ENCODE measurements around the gene GALNT16. TPM values are rescaled to one million over a fixed set of nuclear protein-coding genes. Genes with fewer than 3 reads are reported as not detected.

GALNT16 gene
- total RNA-seq, 1 donor from 2014 or later, result 3.5 TPM

DNA sequence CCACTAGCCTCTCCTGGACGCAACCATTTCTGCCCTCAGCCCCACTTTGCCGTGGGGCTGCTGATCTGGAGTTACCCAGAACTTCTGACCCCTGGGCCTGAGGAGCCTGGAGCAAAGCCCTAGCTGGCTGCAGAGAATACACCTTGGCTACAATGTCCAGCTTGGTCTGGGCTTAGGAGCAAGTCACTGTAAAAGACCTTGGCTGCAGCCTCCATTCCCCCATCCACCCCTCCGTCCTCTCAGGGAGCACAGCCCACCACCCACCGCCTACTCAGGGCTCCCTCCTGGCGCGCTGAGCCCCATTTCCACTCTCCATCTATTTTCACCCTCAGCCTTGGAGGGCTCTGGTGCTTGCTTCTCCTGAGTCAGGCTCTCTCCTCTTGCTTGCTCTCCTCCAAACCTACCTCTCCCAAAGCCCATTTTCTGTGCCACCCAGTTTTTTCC, 95.2 kb downstream of the GALNT16 start:
- peaks cover 19% of the 10 kb centered on the region for H3K4me1 ChIP-seq
- H2AFZ ChIP-seq (replicated peaks), result no peak overlapping the region
- peak overlapping the region; percentile 83 for H3K27ac Mint-ChIP-seq
- no peaks in the 10 kb centered on the region for H4K20me1 ChIP-seq (ENCODE audit: low read depth)
- peaks cover 6% of the 10 kb centered on the region for H3K36me3 Mint-ChIP-seq
- no peak overlapping the region for H3K4me2 ChIP-seq
- TF ChIP-seq EZH2 (IDR thresholded peaks at IDR 0.05), result no peak
- TF ChIP-seq, protein P1, sequence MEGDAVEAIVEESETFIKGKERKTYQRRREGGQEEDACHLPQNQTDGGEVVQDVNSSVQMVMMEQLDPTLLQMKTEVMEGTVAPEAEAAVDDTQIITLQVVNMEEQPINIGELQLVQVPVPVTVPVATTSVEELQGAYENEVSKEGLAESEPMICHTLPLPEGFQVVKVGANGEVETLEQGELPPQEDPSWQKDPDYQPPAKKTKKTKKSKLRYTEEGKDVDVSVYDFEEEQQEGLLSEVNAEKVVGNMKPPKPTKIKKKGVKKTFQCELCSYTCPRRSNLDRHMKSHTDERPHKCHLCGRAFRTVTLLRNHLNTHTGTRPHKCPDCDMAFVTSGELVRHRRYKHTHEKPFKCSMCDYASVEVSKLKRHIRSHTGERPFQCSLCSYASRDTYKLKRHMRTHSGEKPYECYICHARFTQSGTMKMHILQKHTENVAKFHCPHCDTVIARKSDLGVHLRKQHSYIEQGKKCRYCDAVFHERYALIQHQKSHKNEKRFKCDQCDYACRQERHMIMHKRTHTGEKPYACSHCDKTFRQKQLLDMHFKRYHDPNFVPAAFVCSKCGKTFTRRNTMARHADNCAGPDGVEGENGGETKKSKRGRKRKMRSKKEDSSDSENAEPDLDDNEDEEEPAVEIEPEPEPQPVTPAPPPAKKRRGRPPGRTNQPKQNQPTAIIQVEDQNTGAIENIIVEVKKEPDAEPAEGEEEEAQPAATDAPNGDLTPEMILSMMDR (IDR thresholded peaks at IDR 0.05), result no peak
- TF ChIP-seq EZH2phosphoT487 (IDR thresholded peaks at IDR 0.05), result no peak
- no peak overlapping the region for H3K4me3 Mint-ChIP-seq
- H3K27me3 ChIP-seq, result no peaks in the 10 kb centered on the region
- H3K36me3 ChIP-seq, result no peaks in the 10 kb centered on the region
- no peak overlapping the region for H3K9ac ChIP-seq
- H3K9me3 ChIP-seq (ENCODE audit: low read depth), result no peaks in the 10 kb centered on the region
- no peaks in the 10 kb centered on the region for H3K9me3 Mint-ChIP-seq
- H3K4me1 Mint-ChIP-seq, result peaks cover 26% of the 10 kb centered on the region
- no peaks in the 10 kb centered on the region for H3F3A ChIP-seq (ENCODE audit: low read depth)
- H3K27ac ChIP-seq, result no peak overlapping the region
- H3K4me3 ChIP-seq, result no peak overlapping the region
- H3K27me3 Mint-ChIP-seq (ENCODE audit: insufficient read depth, low read depth), result peaks cover 9% of the 10 kb centered on the region
- DNase-seq (ENCODE audit: low spot score), result no peak
- no peaks in the 10 kb centered on the region for H3K79me2 ChIP-seq (ENCODE audit: low read depth)

DNA sequence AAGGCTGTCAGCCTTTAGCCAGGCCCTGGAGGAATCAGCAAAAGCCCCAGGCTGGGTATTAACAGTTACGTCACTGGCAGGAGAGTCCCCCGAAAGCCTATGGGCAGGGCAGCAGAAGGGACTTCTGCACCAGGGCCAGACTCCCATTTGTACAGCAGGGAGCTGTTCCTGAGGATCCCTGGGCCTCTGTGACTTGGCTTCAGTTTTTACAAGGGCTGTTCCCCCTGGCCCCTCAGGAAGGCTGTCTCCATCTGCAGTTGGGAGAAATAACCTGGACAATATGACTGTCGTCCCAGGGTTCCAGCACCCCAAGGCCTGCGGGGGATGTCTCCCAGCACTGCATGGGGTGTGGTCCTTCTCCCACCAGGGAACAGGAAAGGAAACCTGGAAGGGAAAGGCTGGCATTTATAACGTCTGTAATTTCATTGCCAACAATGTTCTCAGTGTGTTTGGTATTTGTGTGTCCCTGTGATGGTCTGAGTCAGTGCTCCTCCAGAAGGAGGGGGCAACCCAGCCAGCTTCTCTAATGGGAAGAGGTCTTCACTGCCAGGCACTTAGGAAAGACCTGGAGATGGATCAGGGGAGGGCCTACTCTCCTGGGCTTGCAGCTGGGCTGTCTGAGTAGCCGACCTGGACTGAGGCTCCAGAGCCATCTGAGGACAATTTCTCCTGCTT, 95.8 kb downstream of the GALNT16 start:
- Histone ChIP-seq H3K9me3 (ENCODE audit: low read depth) (no peaks in the 10 kb centered on the region), H3K36me3 (no peaks in the 10 kb centered on the region), H3K27me3 (no peaks in the 10 kb centered on the region), H4K20me1 (ENCODE audit: low read depth) (no peaks in the 10 kb centered on the region), H3K4me3 (no peak overlapping the region), H3K4me1 (peaks cover 16% of the 10 kb centered on the region), H3F3A (ENCODE audit: low read depth) (no peaks in the 10 kb centered on the region), H3K4me2 (no peak overlapping the region), H3K9ac (no peak overlapping the region), H2AFZ (replicated peaks) (no peak overlapping the region), H3K79me2 (ENCODE audit: low read depth) (no peaks in the 10 kb centered on the region), H3K27ac (no peak overlapping the region)
- Mint-ChIP-seq H3K27me3 (ENCODE audit: insufficient read depth, low read depth) (peaks cover 9% of the 10 kb centered on the region), H3K4me1 (peaks cover 22% of the 10 kb centered on the region), H3K27ac (no peak overlapping the region), H3K9me3 (no peaks in the 10 kb centered on the region), H3K36me3 (peaks cover 3% of the 10 kb centered on the region), H3K4me3 (no peak overlapping the region)
- DNase-seq (ENCODE audit: low spot score), result no peak
- TF ChIP-seq EZH2phosphoT487 (IDR thresholded peaks at IDR 0.05), result no peak
- TF ChIP-seq, protein P1 (IDR thresholded peaks at IDR 0.05), result no peak
- TF ChIP-seq EZH2 (IDR thresholded peaks at IDR 0.05), result no peak

DNA sequence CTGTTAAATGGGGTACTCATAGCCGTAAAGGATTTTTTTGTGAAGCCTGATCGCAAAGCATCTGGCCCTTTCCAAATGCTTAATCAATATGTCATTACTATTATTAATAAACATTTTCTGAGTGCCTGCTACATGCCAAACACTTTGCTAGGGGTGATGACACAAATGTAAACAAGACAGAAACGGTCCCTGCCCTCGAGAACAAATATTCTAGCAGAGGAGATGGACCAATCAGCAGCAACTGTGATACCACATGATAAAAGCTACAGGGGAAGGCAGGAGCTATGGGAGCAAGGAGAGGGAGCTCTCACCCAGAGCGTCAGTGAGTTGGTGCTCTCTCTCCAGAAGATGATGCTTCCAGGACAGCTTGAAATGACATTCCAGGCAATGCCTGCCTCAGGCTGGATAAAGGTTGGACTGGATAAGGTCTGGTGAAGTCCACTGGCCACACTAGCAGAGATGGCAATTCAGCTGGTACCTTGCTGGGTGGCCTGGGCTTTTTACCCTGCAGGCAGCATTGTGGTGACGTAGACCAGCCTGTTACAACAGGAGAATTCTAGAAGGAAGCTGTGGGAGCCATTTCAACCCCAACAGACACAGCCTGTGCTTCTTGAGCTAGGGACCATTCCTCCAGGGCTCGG, 97.1 kb downstream of the GALNT16 start:
- peaks cover 11% of the 10 kb centered on the region for H3K4me1 Mint-ChIP-seq
- H3K4me2 ChIP-seq, result no peak overlapping the region
- no peak overlapping the region for H3K27ac Mint-ChIP-seq
- H3K27ac ChIP-seq, result no peak overlapping the region
- no peak for DNase-seq (ENCODE audit: low spot score)
- H2AFZ ChIP-seq (replicated peaks), result no peak overlapping the region
- H3K27me3 ChIP-seq, result no peaks in the 10 kb centered on the region
- H3K9me3 ChIP-seq (ENCODE audit: low read depth), result no peaks in the 10 kb centered on the region
- no peaks in the 10 kb centered on the region for H3K9me3 Mint-ChIP-seq
- H4K20me1 ChIP-seq (ENCODE audit: low read depth), result no peaks in the 10 kb centered on the region
- H3K36me3 Mint-ChIP-seq, result peaks cover 2% of the 10 kb centered on the region
- H3K4me3 Mint-ChIP-seq, result no peak overlapping the region
- no peak overlapping the region for H3K4me3 ChIP-seq
- peaks cover 4% of the 10 kb centered on the region for H3K27me3 Mint-ChIP-seq (ENCODE audit: insufficient read depth, low read depth)
- peaks cover 4% of the 10 kb centered on the region for H3K4me1 ChIP-seq
- H3K9ac ChIP-seq, result no peak overlapping the region
- no peaks in the 10 kb centered on the region for H3F3A ChIP-seq (ENCODE audit: low read depth)
- H3K36me3 ChIP-seq, result no peaks in the 10 kb centered on the region
- no peak for TF ChIP-seq EZH2 (IDR thresholded peaks at IDR 0.05)
- no peak for TF ChIP-seq EZH2phosphoT487 (IDR thresholded peaks at IDR 0.05)
- TF ChIP-seq, protein P1 (IDR thresholded peaks at IDR 0.05), result no peak
- no peaks in the 10 kb centered on the region for H3K79me2 ChIP-seq (ENCODE audit: low read depth)
